Neural progenitor cell (in vitro differentiated cells): Measurements from ENCODE around the gene EIF2B4. TPM values are rescaled to one million over a fixed set of nuclear protein-coding genes. Genes with fewer than 3 reads are reported as not detected.

Experiments used
- DNase-seq: peaks from one replicate; pipeline ENCODE4 v3.0.0-alpha.2; 2016; ENCODE audit warnings: low spot score
- H2AFZ ChIP-seq: fragments of 200-600 bp; sonication (generic); replicated peaks from 2 replicates; pipeline ENCODE4 v1.6.1; 2016; ENCODE audit warnings: antibody characterized with exemption
- H3F3A ChIP-seq: fragments of 200-600 bp; sonication (generic); 2 replicates; pipeline ENCODE4 v1.6.1; 2016; ENCODE audit warnings: antibody characterized with exemption, low read depth
- H3K27ac ChIP-seq: fragments of 200-600 bp; sonication (generic); 2 replicates; pipeline ENCODE4 v1.5.1; 2016; ENCODE audit warnings: mild to moderate bottlenecking
- H3K27me3 ChIP-seq: fragments of 200-600 bp; sonication (generic); 2 replicates; pipeline ENCODE4 v1.6.1; 2016; ENCODE audit warnings: mild to moderate bottlenecking, moderate library complexity
- H3K36me3 ChIP-seq: fragments of 200-600 bp; sonication (generic); 2 replicates; pipeline ENCODE4 v1.5.1; 2016
- H3K4me1 ChIP-seq: fragments of 200-600 bp; sonication (generic); 2 replicates; pipeline ENCODE4 v1.6.1; 2016; ENCODE audit warnings: mixed run types
- H3K4me2 ChIP-seq: fragments of 200-600 bp; sonication (generic); 2 replicates; pipeline ENCODE4 v1.6.1; 2016
- H3K4me3 ChIP-seq: fragments of 200-600 bp; sonication (generic); 2 replicates; pipeline ENCODE4 v1.5.1; 2016
- H3K79me2 ChIP-seq: fragments of 200-600 bp; sonication (generic); 2 replicates; pipeline ENCODE4 v1.6.1; 2016; ENCODE audit warnings: low read depth
- H3K9ac ChIP-seq: fragments of 200-600 bp; sonication (generic); 2 replicates; pipeline ENCODE4 v1.6.1; 2016
- H3K9me3 ChIP-seq: fragments of 200-600 bp; sonication (generic); 2 replicates; pipeline ENCODE4 v1.5.1; 2016; ENCODE audit warnings: low read depth
- H4K20me1 ChIP-seq: fragments of 200-600 bp; sonication (generic); 2 replicates; pipeline ENCODE4 v1.6.1; 2016; ENCODE audit warnings: low read depth
- H3K27ac Mint-ChIP-seq: 3 replicates; pipeline ENCODE4 v1.8.0; 2021; ENCODE audit warnings: mixed read lengths
- H3K27me3 Mint-ChIP-seq: 2 replicates; pipeline ENCODE4 v1.8.0; 2022; ENCODE audit warnings: low read depth, mild to moderate bottlenecking, inconsistent platforms, moderate library complexity, mixed read lengths; ENCODE audit not compliant: insufficient read depth
- H3K36me3 Mint-ChIP-seq: 3 replicates; pipeline ENCODE4 v1.8.0; 2021; ENCODE audit warnings: mixed read lengths
- H3K4me1 Mint-ChIP-seq: 3 replicates; pipeline ENCODE4 v1.8.0; 2021; ENCODE audit warnings: mixed read lengths
- H3K4me3 Mint-ChIP-seq: 3 replicates; pipeline ENCODE4 v1.8.0; 2021; ENCODE audit warnings: mild to moderate bottlenecking, moderate library complexity, mixed read lengths
- H3K9me3 Mint-ChIP-seq: 3 replicates; pipeline ENCODE4 v1.8.0; 2020; ENCODE audit warnings: mixed read lengths
- CTCF ChIP-seq: fragments of 200-600 bp; sonication (generic); IDR thresholded peaks from 2 replicates; pipeline ENCODE4 v1.5.1; 2017; ENCODE audit warnings: antibody characterized with exemption, mild to moderate bottlenecking
- EZH2 ChIP-seq: fragments of 200-600 bp; sonication (generic); IDR thresholded peaks from 2 replicates; pipeline ENCODE4 v1.6.1; 2017; ENCODE audit warnings: antibody characterized with exemption, mild to moderate bottlenecking, moderate library complexity
- EZH2phosphoT487 ChIP-seq: fragments of 200-600 bp; sonication (generic); IDR thresholded peaks from 2 replicates; pipeline ENCODE4 v1.6.1; 2017; ENCODE audit warnings: antibody characterized with exemption
- total RNA-seq: library from RNA; depleted of rRNA; stranded (reverse); fragments of >200 nt; gene quantifications from 2 replicates; pipeline ENCODE4 v1.2.3, GENCODE V29; 2015; ENCODE audit warnings: low replicate concordance

EIF2B4 gene
- total RNA-seq, 1 donor from 2014 or later: 25.5 TPM

- peak; percentile 98 for DNase-seq
- Mint-ChIP-seq H3K4me3 (peak within 1 kb of the TSS; percentile 94), H3K27ac (peak within 1 kb of the TSS; percentile 93), H3K4me1 (peaks cover 18% of the 10 kb centered on the region), H3K36me3 (peaks cover 6% of the 10 kb centered on the region), H3K9me3 (peaks cover 7% of the 10 kb centered on the region), H3K27me3 (peaks cover under 1% of the 10 kb centered on the region)
- H3K27me3 ChIP-seq: no peaks in the 10 kb centered on the region
- H3K27ac ChIP-seq: peak within 1 kb of the TSS; percentile 86
- peak within 1 kb of the TSS; percentile 82 for H3K4me2 ChIP-seq
- peak within 1 kb of the TSS; percentile 99 for H3K4me3 ChIP-seq
- H3F3A ChIP-seq: peaks cover 20% of the 10 kb centered on the region
- TF ChIP-seq CTCF: no peak
- H3K4me1 ChIP-seq: peaks cover 4% of the 10 kb centered on the region
- H2AFZ ChIP-seq: peak within 1 kb of the TSS; percentile 95
- H3K9ac ChIP-seq: peak within 1 kb of the TSS; percentile 90
- H4K20me1 ChIP-seq: peaks cover 34% of the 10 kb centered on the region
- no peaks in the 10 kb centered on the region for H3K9me3 ChIP-seq
- H3K79me2 ChIP-seq: peaks cover 49% of the 10 kb centered on the region
- no peaks in the 10 kb centered on the region for H3K36me3 ChIP-seq
These were observed 39.4 kb upstream of the EIF2B4 start, which contains the start of gene PPM1G for GRCh38 chr2:27409321-27410073. TSS of gene PPM1G (minus strand) at chr2:27409591. CDS start at chr2:27409422, 169 bp downstream.

DNA sequence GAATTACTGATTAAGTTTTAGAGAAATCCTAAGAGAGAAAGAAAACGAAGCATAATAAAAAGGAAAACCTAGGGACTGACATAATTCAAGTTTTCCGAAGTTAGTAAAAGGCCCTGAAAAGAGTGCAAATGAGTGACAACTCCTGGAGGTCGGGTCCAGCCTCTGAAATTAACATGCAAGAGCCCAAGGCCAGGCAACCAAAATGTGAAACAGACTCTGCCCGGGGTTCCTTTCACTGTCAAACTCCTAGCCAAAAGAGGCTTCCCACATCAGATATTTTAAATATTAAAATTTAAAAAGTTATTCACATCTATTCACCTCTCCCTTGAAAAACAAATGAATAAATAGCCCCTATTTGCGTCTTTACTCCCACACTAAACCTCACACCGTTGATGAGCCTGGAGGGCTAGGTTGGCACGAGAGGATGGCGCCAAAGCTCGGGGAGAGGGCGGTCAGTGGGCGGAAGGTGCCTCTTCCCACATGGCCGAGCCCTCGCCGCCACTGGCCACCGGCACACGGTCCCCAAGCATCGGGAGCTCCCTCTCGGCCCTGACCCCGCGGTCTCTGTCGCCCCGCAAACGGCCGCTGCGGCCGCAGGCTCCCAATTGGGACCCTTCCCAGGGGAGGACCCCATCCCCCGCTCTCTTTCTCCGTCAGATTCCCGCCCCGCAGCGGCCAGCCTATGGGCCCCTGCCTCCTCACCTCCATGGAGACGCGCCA lies 38.6 kb upstream of the EIF2B4 start:
- Mint-ChIP-seq H3K9me3 (peaks cover 7% of the 10 kb centered on the region), H3K27ac (peak overlapping the region; percentile 68), H3K36me3 (peaks cover 6% of the 10 kb centered on the region), H3K4me3 (peak overlapping the region; percentile 87), H3K4me1 (peaks cover 18% of the 10 kb centered on the region), H3K27me3 (peaks cover 2% of the 10 kb centered on the region)
- DNase-seq: peak; percentile 77
- Histone ChIP-seq H3K9ac (peak overlapping the region; percentile 90), H3K36me3 (no peaks in the 10 kb centered on the region), H3K79me2 (peaks cover 56% of the 10 kb centered on the region), H3K4me1 (peaks cover 4% of the 10 kb centered on the region), H3K27me3 (no peaks in the 10 kb centered on the region), H3K4me3 (peak overlapping the region; percentile 99), H3K4me2 (peak overlapping the region; percentile 82), H4K20me1 (peaks cover 39% of the 10 kb centered on the region), H3K27ac (peak overlapping the region; percentile 86), H3F3A (peaks cover 20% of the 10 kb centered on the region), H2AFZ (peak overlapping the region; percentile 95), H3K9me3 (no peaks in the 10 kb centered on the region)
- no peak for TF ChIP-seq CTCF
- TF ChIP-seq EZH2phosphoT487: no peak
- no peak for TF ChIP-seq EZH2

DNA sequence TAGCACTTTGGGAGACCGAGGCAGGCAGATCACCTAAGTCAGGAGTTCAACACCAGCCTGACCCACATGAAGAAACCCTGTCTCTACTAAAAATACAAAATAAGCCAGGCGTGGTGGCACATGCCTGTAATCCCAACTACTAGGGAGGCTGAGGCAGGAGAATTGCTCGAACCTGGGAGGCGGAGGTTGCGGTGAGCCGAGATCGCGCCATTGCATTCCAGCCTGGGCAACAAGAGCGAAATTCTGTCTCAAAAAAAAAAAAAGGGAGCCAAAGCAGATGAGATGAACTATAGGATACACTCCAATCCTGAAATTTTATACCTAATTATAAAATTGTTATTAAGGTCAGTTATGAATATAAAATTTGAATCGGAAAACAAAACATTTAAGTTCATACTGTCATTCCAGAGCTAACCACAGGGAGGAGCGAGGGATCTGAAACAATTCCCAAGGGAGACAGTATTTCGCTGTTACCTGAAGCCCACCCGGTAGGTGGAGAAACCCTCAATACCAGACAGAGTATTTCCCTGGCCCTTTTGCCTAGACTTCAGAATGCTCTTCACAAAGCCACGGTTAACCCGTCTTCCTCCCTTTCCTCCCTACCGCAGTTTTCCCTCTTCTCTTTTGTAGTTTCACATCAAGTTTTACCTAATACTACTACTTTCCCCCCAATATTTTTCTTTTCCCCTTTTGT lies 37.8 kb upstream of the EIF2B4 start:
- H3K4me3 ChIP-seq: peak overlapping the region; percentile 99
- peaks cover 20% of the 10 kb centered on the region for H3F3A ChIP-seq
- peak overlapping the region; percentile 68 for H3K27ac Mint-ChIP-seq
- no peak overlapping the region for H3K27ac ChIP-seq
- peaks cover 18% of the 10 kb centered on the region for H3K4me1 Mint-ChIP-seq
- peaks cover 6% of the 10 kb centered on the region for H3K36me3 Mint-ChIP-seq
- no peaks in the 10 kb centered on the region for H3K27me3 ChIP-seq
- peaks cover 7% of the 10 kb centered on the region for H3K9me3 Mint-ChIP-seq
- peak overlapping the region; percentile 87 for H3K4me3 Mint-ChIP-seq
- H3K27me3 Mint-ChIP-seq: peaks cover 2% of the 10 kb centered on the region
- peak overlapping the region; percentile 82 for H3K4me2 ChIP-seq
- H4K20me1 ChIP-seq: peaks cover 46% of the 10 kb centered on the region
- TF ChIP-seq EZH2 (no peak), EZH2phosphoT487 (no peak), CTCF (peak; percentile 63)
- DNase-seq: peak; percentile 78
- H3K36me3 ChIP-seq: no peaks in the 10 kb centered on the region
- no peak overlapping the region for H2AFZ ChIP-seq
- H3K9me3 ChIP-seq: no peaks in the 10 kb centered on the region
- H3K79me2 ChIP-seq: peaks cover 64% of the 10 kb centered on the region
- peaks cover 4% of the 10 kb centered on the region for H3K4me1 ChIP-seq
- peak overlapping the region; percentile 90 for H3K9ac ChIP-seq
